Measurements from ENCODE around the gene SEMA3F.
A peak's percentile ranks its signal among the peaks of the same experiment; 100 is the strongest.

The SEMA3F gene

DNA sequence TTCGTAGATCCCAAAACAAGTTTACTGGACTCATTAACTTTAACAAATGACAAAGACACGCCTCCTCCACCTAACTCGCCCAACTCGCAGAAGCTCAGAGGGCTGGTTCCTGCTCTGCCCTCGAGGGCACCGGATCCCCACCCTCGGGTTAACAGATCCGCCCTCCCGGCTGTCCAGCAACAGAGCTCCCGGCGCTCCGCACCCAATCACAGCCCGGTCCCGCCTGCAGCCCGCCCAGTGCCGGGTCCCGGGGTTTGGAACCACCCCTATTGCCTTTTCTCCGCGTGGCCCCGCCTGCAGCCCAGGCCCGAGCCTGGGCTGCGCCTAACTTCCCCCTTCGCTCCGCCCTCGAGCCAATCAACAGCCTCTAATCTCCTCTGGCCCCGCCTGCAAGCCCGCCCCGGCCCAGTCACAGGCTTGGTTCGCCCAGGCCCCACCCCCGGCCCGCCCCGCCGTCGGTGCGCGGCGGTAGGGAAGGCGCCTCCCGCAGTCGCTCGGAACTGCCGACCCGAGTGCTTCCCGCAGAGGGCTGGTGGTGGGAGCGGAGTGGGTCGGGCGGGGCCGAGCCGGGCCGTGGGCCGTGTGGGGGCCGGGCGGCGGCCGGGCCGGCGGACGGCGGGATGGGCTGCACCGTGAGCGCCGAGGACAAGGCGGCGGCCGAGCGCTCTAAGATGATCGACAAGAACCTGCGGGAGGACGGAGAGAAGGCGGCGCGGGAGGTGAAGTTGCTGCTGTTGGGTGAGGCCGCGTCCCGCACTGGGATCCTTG, 80.8 kb downstream of the SEMA3F start, which contains the start of gene GNAI2:
TSS of gene GNAI2 (plus strand) at position 489 of the 768 bp plus-strand sequence. CDS start at position 621, 132 bp downstream.
- DNase-seq (ENCODE audit: low read depth), result peak; percentile 99

DNA sequence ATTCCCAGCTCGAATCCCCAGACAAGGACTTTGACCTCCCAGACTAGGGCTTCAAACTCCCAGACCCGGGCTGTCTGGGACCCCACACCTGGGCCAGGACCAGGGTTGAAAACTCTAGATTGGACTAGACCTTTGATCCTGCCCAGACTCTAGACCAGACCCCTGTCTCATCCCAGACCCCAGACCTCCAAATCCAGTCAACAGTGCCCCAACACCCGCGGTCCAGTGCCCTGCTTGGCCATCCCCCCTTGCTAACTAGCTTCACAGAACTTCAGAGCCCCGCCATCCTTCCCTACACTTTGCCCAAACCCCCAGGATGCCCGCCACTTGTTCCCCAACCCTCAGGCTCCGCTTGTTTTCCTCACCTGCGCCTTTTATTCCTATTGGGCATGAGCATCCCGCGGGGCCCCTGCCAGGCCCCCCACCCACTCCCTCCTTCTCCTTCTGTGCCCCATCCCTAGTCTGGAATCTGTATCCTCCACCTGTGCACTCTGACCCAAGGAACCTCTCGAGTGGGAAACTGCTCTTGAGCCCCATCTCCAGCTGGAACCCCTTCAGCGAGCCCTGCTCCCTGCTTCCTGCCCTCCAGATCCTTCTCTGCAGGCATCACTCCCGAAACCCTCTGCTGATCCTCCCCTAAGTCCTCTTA, 81.5 kb downstream of the SEMA3F start:
- no peak for DNase-seq (ENCODE audit: low read depth)

DNA sequence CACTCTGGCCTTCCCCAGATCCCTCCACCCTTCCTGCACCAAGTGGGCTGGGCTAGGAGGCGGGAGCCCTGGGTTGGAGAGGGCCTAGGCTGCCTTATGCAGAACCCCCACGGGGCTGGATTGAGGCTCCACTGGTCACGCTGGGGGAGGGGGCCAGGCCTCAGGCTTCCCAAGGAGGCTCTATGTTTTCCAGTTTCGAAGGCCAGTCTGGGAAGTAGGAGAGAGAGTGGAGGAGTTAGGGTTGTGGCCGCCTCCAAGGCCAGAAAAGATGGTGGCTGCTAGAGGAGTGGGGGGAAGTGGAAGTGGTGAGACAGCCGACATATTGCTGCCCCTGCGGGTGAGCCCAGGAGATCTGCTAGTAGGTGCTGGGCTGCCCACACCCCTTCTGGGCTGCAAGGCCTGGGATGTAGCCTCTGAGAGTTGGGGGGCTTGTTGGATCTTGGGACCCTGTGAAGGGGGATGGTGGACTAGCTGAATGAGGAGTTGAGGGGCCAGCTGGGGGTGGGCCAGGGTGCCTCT, 82.1 kb downstream of the SEMA3F start:
- DNase-seq (ENCODE audit: low read depth), result no peak

DNA sequence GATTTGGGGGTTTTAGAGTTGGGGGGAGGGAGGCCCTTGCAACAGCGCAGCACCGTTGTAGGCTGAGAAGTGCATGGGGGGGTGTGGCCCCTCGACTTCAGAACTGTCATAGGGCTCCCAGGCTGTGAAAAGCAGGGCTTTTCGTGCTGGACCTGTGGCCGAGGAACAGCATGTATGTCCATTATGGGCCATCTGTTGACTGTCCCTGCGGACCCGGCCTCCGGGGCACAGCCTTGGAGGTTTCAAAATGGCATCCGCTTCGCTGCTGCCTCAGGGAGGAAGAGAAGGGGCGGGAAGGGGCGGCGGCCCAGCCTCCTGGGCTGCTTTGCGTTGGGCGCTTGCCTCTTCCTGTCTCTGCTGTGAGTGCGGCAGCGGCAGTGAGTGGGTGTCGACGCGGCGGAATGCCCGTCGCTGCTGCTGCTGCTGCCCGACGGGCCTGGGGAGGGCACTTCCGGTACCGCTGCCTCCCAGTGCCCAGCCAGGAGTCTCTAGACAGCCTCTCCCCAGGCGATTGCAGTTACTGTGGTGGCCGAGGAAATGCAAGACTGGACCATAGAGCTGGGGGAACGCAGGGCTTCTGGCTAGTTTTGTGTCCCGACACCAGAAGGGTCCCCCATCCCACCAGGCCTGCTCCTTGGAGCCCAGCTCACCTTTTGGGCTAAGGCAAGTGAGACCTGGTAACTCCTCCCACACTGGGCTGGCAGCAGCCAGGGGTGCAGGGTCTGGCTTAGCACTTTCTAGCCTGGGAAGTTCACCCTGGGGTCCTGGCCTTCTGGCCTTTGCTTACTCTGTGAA, 82.8 kb downstream of the SEMA3F start:
- DNase-seq (ENCODE audit: low read depth), result peak; percentile 87

DNA sequence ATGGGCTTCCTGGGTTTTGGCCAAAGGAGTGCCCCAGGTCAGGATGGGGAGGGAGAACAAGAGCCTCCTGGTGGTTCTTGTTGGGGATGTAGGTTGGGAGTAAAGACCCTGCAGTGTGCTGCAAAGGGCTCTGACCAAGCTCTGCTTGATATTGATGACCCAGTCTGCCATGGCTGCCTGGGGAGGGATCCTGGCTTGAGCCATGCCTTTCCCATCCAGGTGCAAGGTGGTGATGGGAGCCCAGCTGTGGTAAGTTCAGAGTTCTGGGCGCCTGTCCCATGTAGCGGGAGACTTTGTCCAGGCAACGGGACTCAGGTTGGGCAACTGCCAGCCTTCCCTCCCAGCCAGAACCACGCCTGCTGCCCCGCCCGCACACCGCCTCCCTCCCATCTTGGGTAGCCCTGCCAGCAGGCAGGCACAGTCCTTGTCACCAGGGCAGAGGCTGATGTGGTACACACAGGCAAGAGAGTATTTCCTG, 83.5 kb downstream of the SEMA3F start:
- DNase-seq (ENCODE audit: low read depth), result no peak

All from activated T-cell treated with anti-CD3 and anti-CD28 coated beads for 48 hours (primary cell).